Muscle layer of duodenum (tissue), 2 donors: Measurements from ENCODE around the gene RAC3.

ENCODE experiments used
- H3K27ac ChIP-seq: one replicate; pipeline ENCODE4 v1.7.0; 2013; ENCODE audit warnings: mild to moderate bottlenecking, low read length
- H3K27me3 ChIP-seq: one replicate; pipeline ENCODE4 v1.7.0; 2013; ENCODE audit warnings: low read depth, mild to moderate bottlenecking, control low read depth, low read length
- H3K36me3 ChIP-seq, 2 donors: one replicate each; pipeline ENCODE4 v1.7.0; 2013; ENCODE audit warnings: low read length in 2 of 2, control low read depth in 1 of 2, mild to moderate bottlenecking in 1 of 2; ENCODE audit not compliant: insufficient read depth in 2 of 2, control insufficient read depth in 1 of 2
- H3K4me1 ChIP-seq, 2 donors: one replicate each; pipeline ENCODE4 v1.7.0; 2013; ENCODE audit warnings: low read length in 2 of 2, mild to moderate bottlenecking in 2 of 2, control low read depth in 1 of 2, moderate library complexity in 1 of 2; ENCODE audit not compliant: insufficient read depth in 2 of 2, control insufficient read depth in 1 of 2
- H3K4me3 ChIP-seq, 2 donors: one replicate each; pipeline ENCODE4 v1.7.0; 2013; ENCODE audit warnings: low read length in 2 of 2, low read depth in 1 of 2, mild to moderate bottlenecking in 1 of 2
- H3K9me3 ChIP-seq, 2 donors: one replicate each; pipeline ENCODE4 v1.7.0; 2013; ENCODE audit warnings: low read length in 2 of 2, control low read depth in 1 of 2, mild to moderate bottlenecking in 1 of 2; ENCODE audit not compliant: control insufficient read depth in 1 of 2
- donor health status: healthy.

The RAC3 gene

GRCh38 chr17:82015311-82015971 is 16.0 kb upstream of the RAC3 start:
- no peak overlapping the region for H3K4me3 ChIP-seq
- no peak overlapping the region for H3K27ac ChIP-seq
- peaks cover 0 to 6% of the 10 kb centered on the region in 2 donors for H3K4me1 ChIP-seq
- H3K9me3 ChIP-seq, result no peaks in the 10 kb centered on the region
- peaks cover 0 to 14% of the 10 kb centered on the region in 2 donors for H3K36me3 ChIP-seq
- no peaks in the 10 kb centered on the region for H3K27me3 ChIP-seq

- Histone ChIP-seq H3K27me3 (no peaks in the 10 kb centered on the region), H3K4me1 (peaks cover 0 to 9% of the 10 kb centered on the region in 2 donors), H3K9me3 (no peaks in the 10 kb centered on the region), H3K27ac (no peak overlapping the region), H3K36me3 (peaks cover 0 to 14% of the 10 kb centered on the region in 2 donors), H3K4me3 (no peak overlapping the region)
These were observed 15.2 kb upstream of the RAC3 start for GRCh38 chr17:82016061-82016874.

- Histone ChIP-seq H3K27ac (no peak overlapping the region), H3K27me3 (no peaks in the 10 kb centered on the region), H3K4me1 (peaks cover 5 to 16% of the 10 kb centered on the region in 2 donors), H3K9me3 (no peaks in the 10 kb centered on the region), H3K4me3 (no peak overlapping the region), H3K36me3 (peaks cover 0 to 14% of the 10 kb centered on the region in 2 donors)
These were observed 14.5 kb upstream of the RAC3 start for GRCh38 chr17:82016875-82017459.

GRCh38 chr17:82017612-82018151 is 13.8 kb upstream of the RAC3 start:
- peaks cover 5 to 18% of the 10 kb centered on the region in 2 donors for H3K4me1 ChIP-seq
- peaks cover 0 to 14% of the 10 kb centered on the region in 2 donors for H3K36me3 ChIP-seq
- H3K27me3 ChIP-seq, result no peaks in the 10 kb centered on the region
- H3K9me3 ChIP-seq, result no peaks in the 10 kb centered on the region
- H3K4me3 ChIP-seq, result no peak overlapping the region
- H3K27ac ChIP-seq, result no peak overlapping the region

- peaks cover 5 to 15% of the 10 kb centered on the region in 2 donors for H3K4me1 ChIP-seq
These were observed 13.1 kb upstream of the RAC3 start for GRCh38 chr17:82018152-82018988.

GRCh38 chr17:82018989-82019689 is 12.3 kb upstream of the RAC3 start:
- Histone ChIP-seq H3K4me1 (peaks cover 9 to 23% of the 10 kb centered on the region in 2 donors), H3K36me3 (peaks cover 0 to 14% of the 10 kb centered on the region in 2 donors), H3K27ac (no peak overlapping the region), H3K27me3 (no peaks in the 10 kb centered on the region), H3K4me3 (no peak overlapping the region), H3K9me3 (no peaks in the 10 kb centered on the region)

More at GRCh38 chr17:82018152-82018988, 13.1 kb upstream of the RAC3 start:
- H3K27me3 ChIP-seq, result no peaks in the 10 kb centered on the region
- H3K27ac ChIP-seq, result no peak overlapping the region
- no peak overlapping the region for H3K4me3 ChIP-seq
- H3K36me3 ChIP-seq, result peaks cover 0 to 14% of the 10 kb centered on the region in 2 donors
- H3K9me3 ChIP-seq, result no peaks in the 10 kb centered on the region

GRCh38 chr17:82019690-82020571 is 11.5 kb upstream of the RAC3 start:
- H3K36me3 ChIP-seq, result peaks cover 0 to 14% of the 10 kb centered on the region in 2 donors
- H3K4me3 ChIP-seq, result no peak overlapping the region
- peaks cover 12 to 28% of the 10 kb centered on the region in 2 donors for H3K4me1 ChIP-seq
- no peak overlapping the region for H3K27ac ChIP-seq
- no peaks in the 10 kb centered on the region for H3K27me3 ChIP-seq
- no peaks in the 10 kb centered on the region for H3K9me3 ChIP-seq

GRCh38 chr17:82020572-82021106 is 10.8 kb upstream of the RAC3 start:
- Histone ChIP-seq H3K4me1 (peaks cover 12 to 28% of the 10 kb centered on the region in 2 donors), H3K36me3 (peaks cover 0 to 14% of the 10 kb centered on the region in 2 donors), H3K9me3 (no peaks in the 10 kb centered on the region), H3K27me3 (no peaks in the 10 kb centered on the region), H3K4me3 (no peak overlapping the region), H3K27ac (no peak overlapping the region)

GRCh38 chr17:82021107-82021899 is 10.2 kb upstream of the RAC3 start:
- no peak overlapping the region for H3K27ac ChIP-seq
- peaks cover 12 to 28% of the 10 kb centered on the region in 2 donors for H3K4me1 ChIP-seq
- H3K36me3 ChIP-seq, result peaks cover 0 to 14% of the 10 kb centered on the region in 2 donors
- peak overlapping the region; percentile 74 to 75 for H3K4me3 ChIP-seq
- H3K27me3 ChIP-seq, result no peaks in the 10 kb centered on the region
- no peaks in the 10 kb centered on the region for H3K9me3 ChIP-seq
